Suppressor macrophage treated with lipopolysaccharide for 1 hour (primary cell): ENCODE results near the gene CDR2.

Experiments used
- DNase-seq, 3 donors: peaks; one replicate each; pipeline ENCODE4 v3.0.0-alpha.2; 2020 to 2022

Gene CDR2

GRCh38 chr16:22374311-22375116 is at the start of gene CDR2:
CDR2 (minus strand) TSS chr16:22374619; CDS start chr16:22374309, 310 bp downstream.
- DNase-seq = peak; percentile 99

- DNase-seq = no peak
These were observed 49.3 kb upstream of the CDR2 start for GRCh38 chr16:22423716-22424115.

GRCh38 chr16:22421136-22421535 is 46.7 kb upstream of the CDR2 start:
- DNase-seq = no peak

- DNase-seq = no peak
These were observed 46.3 kb upstream of the CDR2 start for GRCh38 chr16:22420606-22421135.

- DNase-seq = no peak
These were observed 45.5 kb upstream of the CDR2 start for GRCh38 chr16:22419908-22420307.

- no peak for DNase-seq
These were observed 44.4 kb upstream of the CDR2 start for GRCh38 chr16:22418826-22419225.

- DNase-seq = peak; percentile 8 to 29 (median 17)
These were observed 43.4 kb upstream of the CDR2 start for GRCh38 chr16:22417798-22418197.

- peak in 2 of 3 donors; percentile 17 to 25 for DNase-seq
These were observed 42.6 kb upstream of the CDR2 start for GRCh38 chr16:22417019-22417418.

GRCh38 chr16:22413819-22414218 is 39.4 kb upstream of the CDR2 start:
- no peak for DNase-seq

- no peak for DNase-seq
These were observed 33.1 kb upstream of the CDR2 start for GRCh38 chr16:22407486-22407885.

- DNase-seq = peak in 1 of 3 donors; percentile 5
These were observed 27.8 kb upstream of the CDR2 start for GRCh38 chr16:22402191-22402590.

GRCh38 chr16:22400900-22401299 is 26.5 kb upstream of the CDR2 start:
- DNase-seq = peak; percentile 56 to 64 (median 59)

GRCh38 chr16:22397931-22398330 is 23.5 kb upstream of the CDR2 start:
- DNase-seq = no peak

GRCh38 chr16:22397464-22397863 is 23.0 kb upstream of the CDR2 start:
- DNase-seq = no peak

- no peak for DNase-seq
These were observed 21.5 kb upstream of the CDR2 start for GRCh38 chr16:22395960-22396359.

- DNase-seq = no peak
These were observed 19.7 kb upstream of the CDR2 start for GRCh38 chr16:22394121-22394520.

- DNase-seq = no peak
These were observed 13.8 kb upstream of the CDR2 start for GRCh38 chr16:22388101-22388644.

- DNase-seq = no peak
These were observed 12.6 kb upstream of the CDR2 start for GRCh38 chr16:22386976-22387375.

- DNase-seq = no peak
These were observed 10.8 kb upstream of the CDR2 start for GRCh38 chr16:22385196-22385595.

- no peak for DNase-seq
These were observed 9.4 kb upstream of the CDR2 start for GRCh38 chr16:22383827-22384226.

GRCh38 chr16:22381392-22381791 is 7.0 kb upstream of the CDR2 start:
- DNase-seq = no peak

GRCh38 chr16:22380529-22380928 is 6.1 kb upstream of the CDR2 start:
- no peak for DNase-seq

- DNase-seq = no peak
These were observed 5.2 kb upstream of the CDR2 start for GRCh38 chr16:22379656-22380055.

GRCh38 chr16:22375963-22376640 is 1.7 kb upstream of the CDR2 start:
- no peak for DNase-seq
